GM19468 (cell line): ENCODE data around the gene CSDE1.

Experiments used
- ATAC-seq: cut with Tn5 transposase; IDR thresholded peaks from one replicate; pipeline ENCODE4 v1.9.1; 2021; ENCODE audit warnings: mild to moderate bottlenecking, moderate library complexity, moderate number of reproducible peaks; ENCODE audit not compliant: unreplicated experiment; ENCODE audit errors: extremely low read depth

CSDE1 gene

DNA sequence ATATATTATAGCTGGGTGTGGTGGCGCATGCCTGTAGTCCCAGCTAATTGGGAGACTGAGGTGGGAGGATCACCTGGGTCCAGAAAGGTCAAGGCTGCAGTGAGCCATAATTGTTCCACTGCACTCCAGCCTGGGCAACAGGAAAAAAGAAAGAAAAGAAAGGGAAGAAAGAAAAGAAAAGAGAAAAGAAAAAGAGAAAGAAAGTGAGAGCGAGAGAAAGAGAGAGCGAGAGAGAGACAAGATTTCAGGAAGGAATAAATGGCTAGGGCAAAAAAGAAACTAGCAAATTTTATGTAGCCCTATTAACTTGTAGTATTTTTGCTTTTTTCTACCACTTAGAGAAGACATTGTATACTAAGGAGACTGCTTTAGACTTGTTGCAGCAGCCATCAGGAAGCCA is 47.4 kb downstream of the CSDE1 start:
- ATAC-seq, result no peak

GRCh38 chr1:114707604-114708003 is 50.2 kb downstream of the CSDE1 start:
- no peak for ATAC-seq

GRCh38 chr1:114703242-114703641 is 54.5 kb downstream of the CSDE1 start:
- no peak for ATAC-seq

GRCh38 chr1:114702737-114703136 is 55.0 kb downstream of the CSDE1 start:
- no peak for ATAC-seq

DNA sequence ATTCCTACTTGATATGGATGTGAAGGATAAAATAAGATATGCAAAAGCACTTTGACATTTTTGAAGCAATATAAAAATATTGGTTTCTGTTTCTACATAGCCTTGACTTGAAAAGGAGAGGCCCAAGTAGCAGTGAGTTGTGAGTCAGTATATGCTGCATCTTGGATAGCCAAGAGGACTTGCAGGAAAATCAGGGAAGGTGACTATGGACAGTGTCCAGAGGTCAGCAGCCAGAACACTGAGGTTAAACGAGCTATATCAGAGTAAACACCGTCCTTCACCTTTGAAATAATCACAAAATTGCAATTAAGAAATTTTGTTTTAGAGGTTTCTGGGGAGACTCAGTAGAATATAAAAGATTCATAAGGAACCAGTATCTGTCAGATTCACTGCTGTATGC is 55.9 kb downstream of the CSDE1 start:
- no peak for ATAC-seq

DNA sequence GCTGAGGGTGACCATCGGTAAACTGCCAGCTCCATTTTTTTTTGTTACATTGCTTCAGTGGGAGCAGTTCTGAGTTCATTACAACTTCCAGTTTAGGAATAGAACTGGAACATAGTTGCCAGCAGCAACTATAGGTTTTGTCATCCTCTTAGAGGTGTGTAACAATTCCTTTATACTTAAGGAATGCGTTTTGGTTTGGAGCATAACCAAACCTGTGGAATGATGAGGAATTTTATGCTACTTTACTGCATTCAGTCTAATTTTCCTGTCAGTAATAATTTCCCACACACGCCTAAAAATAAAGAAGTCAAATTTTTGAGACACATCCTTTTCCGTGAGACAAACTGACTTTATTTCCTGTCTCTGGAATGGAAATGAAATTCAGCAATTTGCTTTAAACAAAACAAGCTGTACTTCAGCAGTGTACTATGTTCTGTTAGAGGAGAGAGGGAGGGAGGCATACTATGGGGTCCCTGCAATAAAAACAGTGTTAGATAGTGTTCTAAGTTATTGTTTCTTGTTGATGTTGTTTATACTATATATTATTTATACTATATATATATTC is 57.7 kb downstream of the CSDE1 start:
- ATAC-seq, result no peak

GRCh38 chr1:114696810-114697209 is 61.0 kb downstream of the CSDE1 start:
- ATAC-seq, result no peak

DNA sequence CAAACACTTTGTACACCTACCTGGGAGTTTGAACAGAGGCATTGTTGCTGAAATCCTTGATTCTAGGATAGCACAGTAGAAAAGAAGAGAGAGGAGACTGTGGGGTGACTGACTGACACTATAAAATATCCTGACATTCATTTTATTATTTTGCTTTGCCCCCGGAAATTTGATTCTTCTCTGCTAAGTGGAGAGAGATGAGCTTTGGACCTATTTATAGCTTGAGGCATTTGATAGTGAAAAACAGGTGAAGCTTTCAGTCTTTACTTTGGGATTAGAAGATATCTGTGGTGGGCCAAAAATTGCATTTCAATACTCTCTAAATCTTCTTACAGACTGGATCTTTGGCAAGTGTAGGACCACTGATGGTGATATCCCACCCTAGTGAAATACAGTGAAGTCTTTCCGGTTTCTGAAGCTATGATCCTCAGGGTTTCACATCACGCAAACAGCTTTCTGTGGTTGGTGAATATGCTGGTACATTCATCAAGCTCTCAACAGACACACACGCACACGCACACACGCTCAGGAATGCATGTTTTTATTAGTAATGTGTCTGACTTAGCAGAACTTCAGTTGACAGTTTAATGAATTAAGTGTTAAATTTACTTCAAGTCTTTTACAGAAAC is 62.2 kb downstream of the CSDE1 start, which contains the start of gene AMPD1:
Gene AMPD1, minus strand, starts transcription at position 117 of the 629 bp plus-strand sequence. Its CDS starts 75 bp downstream, at position 42.
- ATAC-seq, result no peak

DNA sequence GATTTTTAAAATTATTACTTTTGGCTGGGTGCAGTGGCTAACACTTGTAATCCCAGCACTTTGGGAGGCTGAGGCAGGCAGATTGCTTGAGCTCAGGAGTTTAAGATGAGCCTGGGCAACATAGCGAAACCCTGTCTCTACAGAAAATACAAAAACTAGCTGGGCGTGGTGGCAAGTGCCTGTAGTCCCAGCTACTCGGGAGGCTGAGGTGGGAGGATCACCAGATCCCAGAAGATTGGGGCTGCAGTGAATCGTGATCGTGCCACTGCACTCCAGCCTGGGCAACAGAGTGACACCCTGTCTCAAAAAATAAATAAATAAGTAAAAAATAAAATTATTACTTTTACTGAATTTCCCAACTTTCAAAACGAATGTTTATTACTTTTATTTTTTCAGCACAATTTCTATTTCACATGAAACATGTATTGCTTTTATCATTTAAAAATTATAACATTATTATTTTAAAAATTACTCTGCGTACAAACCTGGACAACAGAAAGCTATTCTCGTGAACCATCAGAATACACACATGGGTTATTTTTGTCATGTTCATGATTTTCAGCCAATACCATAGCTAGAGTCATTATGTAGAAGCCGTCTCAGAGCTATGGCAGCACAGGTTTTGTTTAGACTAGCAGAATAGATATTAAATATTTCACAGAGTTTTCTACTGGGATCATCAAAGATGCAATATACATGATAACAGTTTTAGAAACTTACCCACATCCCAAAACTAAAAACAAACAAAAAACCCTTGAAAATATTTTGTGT is 63.1 kb downstream of the CSDE1 start:
- ATAC-seq, result no peak

DNA sequence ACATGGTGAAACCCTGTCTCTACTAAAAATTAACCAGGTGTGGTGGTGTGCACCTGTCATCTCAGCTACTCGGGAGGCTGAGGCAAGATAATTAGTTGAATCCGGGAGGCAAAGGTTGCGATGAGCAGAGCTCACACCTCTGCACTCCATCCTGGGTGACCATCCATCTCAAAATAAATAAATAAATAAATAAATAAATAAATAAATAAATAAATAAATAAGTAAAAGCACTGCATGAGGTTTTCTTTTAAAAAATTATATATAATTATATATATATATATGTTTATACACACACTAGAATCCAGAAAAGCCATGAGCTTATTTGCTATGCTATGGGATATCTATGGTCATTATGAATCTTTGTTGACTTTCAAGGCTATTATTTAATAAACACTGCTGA is 64.8 kb downstream of the CSDE1 start:
- no peak for ATAC-seq

- ATAC-seq, result no peak
Observed at GRCh38 chr1:114691061-114691460, 66.7 kb downstream of the CSDE1 start.

GRCh38 chr1:114690148-114690547 is 67.6 kb downstream of the CSDE1 start:
- ATAC-seq, result no peak

- no peak for ATAC-seq
Observed at GRCh38 chr1:114688526-114688925, 69.3 kb downstream of the CSDE1 start.

GRCh38 chr1:114685851-114686250 is 71.9 kb downstream of the CSDE1 start:
- ATAC-seq, result no peak

- no peak for ATAC-seq
Observed at GRCh38 chr1:114677691-114678090, 80.1 kb downstream of the CSDE1 start.

DNA sequence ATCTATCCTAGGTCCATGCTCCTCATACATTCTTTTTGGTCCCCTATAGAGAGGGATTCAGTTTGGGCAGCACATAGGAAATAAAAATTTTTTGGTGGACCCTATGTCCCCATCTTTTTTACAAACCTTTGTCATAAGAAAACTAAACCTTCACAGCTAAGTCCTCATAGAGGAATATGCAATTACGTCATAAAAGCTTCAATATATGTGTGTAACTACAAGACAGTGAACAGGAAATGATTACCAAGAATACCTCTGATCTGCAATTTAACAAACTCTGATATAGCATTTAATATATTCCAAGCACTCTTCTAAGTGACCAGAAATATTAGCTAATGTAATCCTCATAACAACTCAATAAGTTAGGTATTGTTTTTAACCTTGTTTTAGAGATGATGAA is 81.7 kb downstream of the CSDE1 start:
- ATAC-seq, result no peak

- no peak for ATAC-seq
Observed at GRCh38 chr1:114671939-114672275, 85.9 kb downstream of the CSDE1 start.

DNA sequence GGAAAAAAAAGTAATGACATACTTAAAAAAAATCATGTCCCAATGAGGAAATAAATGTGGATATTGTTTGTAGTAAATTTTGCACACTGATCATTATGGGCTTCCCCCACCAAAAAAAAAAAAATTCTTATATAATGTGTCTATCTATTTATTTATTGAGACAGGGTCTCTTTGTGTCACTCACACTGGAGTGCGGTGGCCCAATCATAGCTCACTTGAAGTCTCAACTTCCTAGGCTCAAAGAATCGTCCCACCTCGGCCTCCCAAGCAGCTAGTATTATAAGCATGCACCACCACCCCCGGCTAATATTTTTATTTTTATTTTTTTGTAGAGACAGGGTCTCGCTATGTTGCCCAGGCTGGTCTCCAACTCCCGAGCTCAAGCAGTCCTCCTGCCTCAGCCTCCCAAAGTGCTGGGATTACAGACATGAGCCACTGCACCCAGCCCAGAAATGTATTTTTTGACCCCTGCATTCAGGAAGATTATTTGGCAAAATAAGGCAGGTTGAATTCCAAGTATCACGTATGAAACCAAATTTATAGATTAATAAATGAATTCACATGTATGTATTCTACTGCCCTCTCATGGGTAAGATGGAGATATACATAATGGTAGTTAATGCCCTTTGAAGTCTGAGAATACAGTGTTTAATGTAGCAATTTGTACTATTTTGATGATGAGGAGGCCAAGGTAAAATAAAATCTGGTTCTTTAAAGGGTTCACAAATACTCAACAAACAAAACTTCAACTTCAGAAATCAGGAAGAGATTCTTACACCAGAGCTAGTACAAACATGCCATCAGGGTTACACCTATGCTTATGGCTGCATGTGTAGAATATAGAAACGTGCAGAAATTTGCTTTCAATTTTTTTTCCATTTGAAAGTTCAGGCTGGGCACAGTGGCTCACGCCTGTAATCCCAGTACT is 86.5 kb downstream of the CSDE1 start:
- no peak for ATAC-seq

GRCh38 chr1:114670083-114671010 is 87.4 kb downstream of the CSDE1 start:
- peak; percentile 85 for ATAC-seq
